Measurements from ENCODE around the gene RAB29.

DNA sequence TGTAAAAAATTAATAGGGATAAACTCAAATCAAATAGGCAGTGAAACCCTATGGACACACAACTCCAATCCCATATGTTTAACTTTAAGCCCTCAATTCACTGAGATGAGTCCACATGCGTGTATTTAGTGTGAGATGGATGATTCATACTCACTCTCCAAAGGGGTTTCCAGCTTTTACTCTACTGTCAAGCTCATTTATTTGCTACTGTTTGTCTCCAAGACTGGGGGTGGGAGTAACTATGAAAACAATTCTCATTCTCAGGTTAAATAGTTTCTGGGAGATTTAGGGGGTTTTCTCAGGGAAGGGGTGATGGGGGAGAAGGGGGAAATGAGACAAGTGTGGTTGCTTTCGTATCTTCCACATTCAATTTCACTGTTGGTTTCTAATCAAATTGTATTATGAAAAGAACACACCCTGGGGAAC is 2.7 kb downstream of the RAB29 start:
- TF ChIP-seq EZH2 (IDR thresholded peaks at IDR 0.05; ENCODE audit: insufficient read depth, poor library complexity, severe bottlenecking): no peak
- no peak for TF ChIP-seq EZH2phosphoT487 (IDR thresholded peaks at IDR 0.05; ENCODE audit: insufficient read depth, low read depth)

All from GM23248 (cell line).